GM12878 (cell line): ENCODE measurements around the gene HCFC2. TPM values are rescaled to one million over a fixed set of nuclear protein-coding genes. Genes with fewer than 3 reads are reported as not detected.

Experiments
- ATAC-seq: fragments of 200-7000 bp; cut with Tn5 transposase; 3 replicates; pipeline ENCODE4 v1.9.1; 2020; ENCODE audit warnings: mild to moderate bottlenecking, moderate library complexity
- BruUV-seq: library from RNA; stranded (reverse); fragments of 400-500 nt; replicated peaks from 2 replicates; lab custom pipeline; 2021; lab: Mats Ljungman, UMichigan
- CTCF ChIA-PET: fragments of 300-600 bp; sonication (Branson Sonifier 250); formaldehyde crosslinking; extraction: SDS; loops from one replicate; lab custom pipeline; 2021; ENCODE audit warnings: inconsistent platforms; lab: Yijun Ruan, JAX
- POLR2A ChIA-PET: fragments of 350-600 bp; formaldehyde crosslinking; extraction: SDS; loops from one replicate; lab custom pipeline; 2021; ENCODE audit warnings: inconsistent platforms; lab: Charles Lee
- RAD21 ChIA-PET: fragments of 300-600 bp; sonication (Branson Sonifier 250); formaldehyde crosslinking; loops from one replicate; lab custom pipeline; 2023; ENCODE audit warnings: antibody characterized with exemption; ENCODE audit not compliant: unreplicated experiment; lab: Charles Lee
- SMC1A ChIA-PET: fragments of 300-600 bp; sonication (Branson Sonifier 250); formaldehyde crosslinking; loops from one replicate; lab custom pipeline; 2023; ENCODE audit not compliant: unreplicated experiment, uncharacterized antibody; lab: Charles Lee
- DNase-seq: peaks from one replicate; pipeline ENCODE4 v3.0.0-alpha.2; 2011; ENCODE audit warnings: low read depth, low spot score
- FAIRE-seq: peaks from 3 replicates; lab custom pipeline; 2011; peaks lifted over from hg19 to GRCh38; lab: Jason Lieb, UNC
- H2AFZ ChIP-seq: 2 replicates; pipeline ENCODE4 v1.6.0; 2011; ENCODE audit warnings: low read depth, low read length, control low read depth; ENCODE audit not compliant: control insufficient read depth
- H3K27ac ChIP-seq: 2 replicates; pipeline ENCODE4 v1.5.1; 2011; ENCODE audit warnings: control low read depth; ENCODE audit not compliant: control insufficient read depth, insufficient read depth
- H3K27me3 ChIP-seq, 2 experiments: replicated peaks in 1 of 2; 2 replicates each; pipeline versions ENCODE4 v1.6.0 to v1.6.1; 2011; ENCODE audit warnings: low read length in 1 of 2; ENCODE audit not compliant: control insufficient read depth in 2 of 2, insufficient read depth in 2 of 2
- H3K36me3 ChIP-seq, 2 experiments: 2 replicates each; pipeline ENCODE4 v1.5.1; 2011; ENCODE audit warnings: low read length in 1 of 2; ENCODE audit not compliant: control insufficient read depth in 2 of 2, insufficient read depth in 2 of 2
- H3K4me1 ChIP-seq: 2 replicates; pipeline ENCODE4 v1.6.1; 2011; ENCODE audit warnings: mild to moderate bottlenecking, low read length, moderate library complexity, mixed read lengths; ENCODE audit not compliant: control insufficient read depth, insufficient read depth
- H3K4me2 ChIP-seq: 2 replicates; pipeline ENCODE4 v1.6.0; 2011; ENCODE audit warnings: control low read depth; ENCODE audit not compliant: control insufficient read depth, insufficient read depth
- H3K4me3 ChIP-seq: fragments of 200-600 bp; sonication (generic); 2 replicates; pipeline ENCODE4 v1.5.1; 2016
- H3K79me2 ChIP-seq: 2 replicates; pipeline ENCODE4 v1.6.0; 2011; ENCODE audit warnings: low read length; ENCODE audit not compliant: control insufficient read depth, insufficient read depth
- H3K9ac ChIP-seq: 2 replicates; pipeline ENCODE4 v1.8.0; 2011; ENCODE audit warnings: low read length, control low read depth, mixed read lengths; ENCODE audit not compliant: control insufficient read depth, insufficient read depth
- H3K9me3 ChIP-seq: replicated peaks from 3 replicates; pipeline ENCODE4 v1.5.1; 2011; ENCODE audit warnings: mild to moderate bottlenecking, low read length; ENCODE audit not compliant: control insufficient read depth, insufficient read depth
- H4K20me1 ChIP-seq: 2 replicates; pipeline ENCODE4 v1.6.0; 2011; ENCODE audit not compliant: control insufficient read depth, insufficient read depth
- ASH2L ChIP-seq: fragments of 300-600, 200-600 bp; sonication (generic); IDR thresholded peaks from 2 replicates; pipeline ENCODE4 v1.6.1; 2017; ENCODE audit warnings: low read depth, mild to moderate bottlenecking, borderline replicate concordance
- BHLHE40 ChIP-seq, 2 experiments: fragments of 450-650 bp in 1 of 2; IDR thresholded peaks; 2 replicates each; pipeline ENCODE4 v1.6.1; 2011 to 2017; ENCODE audit warnings: low read depth in 2 of 2, borderline replicate concordance in 1 of 2, improper control_type of control experiment in 1 of 2, low read length in 1 of 2, mild to moderate bottlenecking in 1 of 2
- CHD4 ChIP-seq: fragments of 200-600 bp; sonication (generic); IDR thresholded peaks from 2 replicates; pipeline ENCODE4 v1.6.1; 2016; ENCODE audit warnings: mild to moderate bottlenecking
- CREM ChIP-seq: IDR thresholded peaks from 2 replicates; pipeline ENCODE4 v1.6.1; 2014; ENCODE audit warnings: antibody characterized with exemption, low read depth
- EED ChIP-seq: sonication (generic); IDR thresholded peaks from 2 replicates; pipeline ENCODE4 v1.6.1; 2016; ENCODE audit warnings: antibody characterized with exemption, low read depth
- HDAC6 ChIP-seq: fragments of 200-600 bp; sonication (generic); IDR thresholded peaks from one replicate; pipeline ENCODE4 v1.8.0; 2017; ENCODE audit warnings: antibody characterized with exemption; ENCODE audit not compliant: unreplicated experiment
- LARP7 ChIP-seq: fragments of 450-650 bp; IDR thresholded peaks from 2 replicates; pipeline ENCODE4 v1.6.1; 2017; ENCODE audit warnings: mild to moderate bottlenecking
- NFIC ChIP-seq: IDR thresholded peaks from 2 replicates; pipeline ENCODE4 v1.6.1; 2012; ENCODE audit warnings: low read depth, mild to moderate bottlenecking, inconsistent platforms, low read length, moderate library complexity
- NFYA ChIP-seq: IDR thresholded peaks from 2 replicates; pipeline ENCODE4 v1.6.1; 2011; ENCODE audit warnings: low read depth, mild to moderate bottlenecking, low read length, improper control_type of control experiment, borderline replicate concordance
- POLR2AphosphoS2 ChIP-seq: IDR thresholded peaks from 2 replicates; pipeline ENCODE4 v1.6.1; 2011; ENCODE audit warnings: low read depth, mild to moderate bottlenecking, low read length, improper control_type of control experiment, moderate library complexity
- RUNX3 ChIP-seq: IDR thresholded peaks from 2 replicates; pipeline ENCODE4 v1.6.1; 2012; ENCODE audit warnings: low read length, inconsistent platforms
- SMAD1 ChIP-seq: fragments of 450-650 bp; IDR thresholded peaks from 2 replicates; pipeline ENCODE4 v1.6.1; 2018; ENCODE audit warnings: mild to moderate bottlenecking, low read depth; ENCODE audit not compliant: partially characterized antibody
- SMARCA5 ChIP-seq: fragments of 450-650 bp; IDR thresholded peaks from 2 replicates; pipeline ENCODE4 v1.6.1; 2017; ENCODE audit warnings: mild to moderate bottlenecking
- SUPT20H ChIP-seq: IDR thresholded peaks from 2 replicates; pipeline ENCODE4 v1.6.1; 2011; ENCODE audit warnings: low read depth, mild to moderate bottlenecking, low read length, moderate library complexity, borderline replicate concordance; ENCODE audit not compliant: control insufficient read depth
- YBX1 ChIP-seq: fragments of 450-650 bp; IDR thresholded peaks from 2 replicates; pipeline ENCODE4 v1.6.1; 2016; ENCODE audit warnings: antibody characterized with exemption
- ZNF384 ChIP-seq: IDR thresholded peaks from 2 replicates; pipeline ENCODE4 v1.6.1; 2012; ENCODE audit warnings: low read depth, mild to moderate bottlenecking, low read length, improper control_type of control experiment, borderline replicate concordance
- ZZZ3 ChIP-seq: IDR thresholded peaks from 2 replicates; pipeline ENCODE4 v1.6.1; 2011; ENCODE audit warnings: low read depth; ENCODE audit not compliant: control insufficient read depth, insufficient read length
- WGBS: methylation state at CpG from one replicate; pipeline ENCODE4 v1.1.6; 2016; ENCODE audit warnings: low lambda C conversion rate; ENCODE audit not compliant: insufficient replicate concordance, insufficient coverage; ENCODE audit errors: missing lambda C conversion rate; 5-methylcytosine and 5-hydroxymethylcytosine counted together
- in situ Hi-C: fragments of 300-500 bp; cut with MboI; formaldehyde crosslinking; loops from 9 replicates; pipeline ENCODE4 v1.14.3; 2018; ENCODE audit warnings: mixed read lengths
- intact Hi-C: fragments of 100-400 bp; cut with micrococcal nuclease; formaldehyde crosslinking; loops from one replicate; pipeline ENCODE4 v1.14.2; 2022; ENCODE audit not compliant: unreplicated experiment
- polyA plus RNA-seq, 11 experiments: library from polyadenylated mRNA; depleted of rRNA in 4 of 11; unstranded in 6 of 11; stranded (reverse) in 5 of 11; fragments of >200 nt; fragmentation: Nextera tagmentation in 4 of 11; fragmentation: Illumina TruSeq in 1 of 11; extraction: Ambion mirVana in 4 of 11; extraction: Trizol in 1 of 11; gene quantifications; 1 replicate in 1 of 11; 2 replicates in 10 of 11; pipeline versions ENCODE4 v1.2.1 to v1.2.3, GENCODE V29; 2011 to 2016; ENCODE audit warnings: inconsistent platforms in 2 of 11, missing spikeins in 2 of 11, low read depth in 1 of 11
- total RNA-seq, 4 experiments: library from RNA; depleted of rRNA in 3 of 4; stranded (reverse); fragments of >200 nt in 3 of 4; fragmentation: Illumina TruSeq in 1 of 4; extraction: Trizol in 1 of 4; gene quantifications; 2 replicates each; pipeline versions ENCODE4 v1.2.1 to v1.2.3, GENCODE V29; 2013 to 2021
- TF ChIP-seq, protein P1 (sequence below): IDR thresholded peaks from 2 replicates; pipeline ENCODE4 v1.6.1; 2012; ENCODE audit warnings: low read length, inconsistent platforms
- TF ChIP-seq, protein P2 (sequence below): fragments of 450-650 bp; formaldehyde crosslinking; IDR thresholded peaks from 2 replicates; pipeline ENCODE4 v1.5.0; 2022; ENCODE audit warnings: mild to moderate bottlenecking, missing genetic modification characterization

HCFC2 gene
- total and polyA plus RNA-seq, 10 of the 15 experiments (the other 5 are each of a cell fraction or from before 2014, with no cell fraction given) = 1.8 to 14.2 (median 9.3) TPM

DNA sequence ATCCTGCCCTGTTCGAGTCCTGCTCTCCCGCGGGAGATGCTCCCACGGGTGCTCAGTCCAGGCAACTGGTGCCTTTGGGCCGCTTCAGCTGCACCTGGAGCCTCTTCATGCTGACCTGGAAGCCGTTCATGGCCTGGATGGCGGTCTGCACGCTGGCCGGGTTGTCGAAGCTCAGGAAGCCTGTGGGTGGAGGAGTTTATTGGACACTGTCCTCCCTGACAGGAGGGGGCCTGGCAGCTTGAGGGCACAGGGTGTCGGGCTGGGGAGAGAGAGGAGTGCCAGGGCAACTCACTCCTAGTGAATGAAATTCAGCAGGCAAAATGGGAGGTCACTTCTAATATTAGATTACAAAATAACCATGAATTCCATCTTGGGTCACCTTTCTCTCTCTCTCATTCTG lies 83.0 kb downstream of the HCFC2 start:
- ChIA-PET RAD21 (no interaction called here), POLR2A (no interaction called here), CTCF (no interaction called here), SMC1A (no interaction called here)
- WGBS = 57% methylated on average over 11 of the region's 11 CpGs
- Histone ChIP-seq H3K9ac (no peak overlapping the region), H3K9me3 (peaks cover 2% of the 10 kb centered on the region; the same call in 2 of the 3 replicates), H2AFZ (no peak overlapping the region), H3K36me3 (no peaks in the 10 kb centered on the region), H3K4me2 (no peak overlapping the region), H3K4me1 (no peaks in the 10 kb centered on the region), H3K79me2 (no peaks in the 10 kb centered on the region), H3K27ac (no peak overlapping the region), H3K27me3 (no peaks in the 10 kb centered on the region), H3K4me3 (no peak overlapping the region), H4K20me1 (no peaks in the 10 kb centered on the region)
- FAIRE-seq (no peak), ATAC-seq (no peak), DNase-seq (no peak)
- TF ChIP-seq NFIC (no peak), LARP7 (no peak), RUNX3 (no peak), ZNF384 (no peak), SMAD1 (no peak), POLR2AphosphoS2 (no peak), EED (no peak), CREM (no peak), ASH2L (no peak), YBX1 (no peak), CHD4 (no peak), SUPT20H (no peak), NFYA (no peak), HDAC6 (no peak), SMARCA5 (no peak), ZZZ3 (no peak), BHLHE40 (IDR thresholded peaks at IDR 0.05; ENCODE audit: borderline replicate concordance in 1 of 2, low read depth in 2 of 2, low read length in 1 of 2) (no peak)
- TF ChIP-seq, protein P1, sequence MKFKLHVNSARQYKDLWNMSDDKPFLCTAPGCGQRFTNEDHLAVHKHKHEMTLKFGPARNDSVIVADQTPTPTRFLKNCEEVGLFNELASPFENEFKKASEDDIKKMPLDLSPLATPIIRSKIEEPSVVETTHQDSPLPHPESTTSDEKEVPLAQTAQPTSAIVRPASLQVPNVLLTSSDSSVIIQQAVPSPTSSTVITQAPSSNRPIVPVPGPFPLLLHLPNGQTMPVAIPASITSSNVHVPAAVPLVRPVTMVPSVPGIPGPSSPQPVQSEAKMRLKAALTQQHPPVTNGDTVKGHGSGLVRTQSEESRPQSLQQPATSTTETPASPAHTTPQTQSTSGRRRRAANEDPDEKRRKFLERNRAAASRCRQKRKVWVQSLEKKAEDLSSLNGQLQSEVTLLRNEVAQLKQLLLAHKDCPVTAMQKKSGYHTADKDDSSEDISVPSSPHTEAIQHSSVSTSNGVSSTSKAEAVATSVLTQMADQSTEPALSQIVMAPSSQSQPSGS = no peak
- TF ChIP-seq, protein P2, sequence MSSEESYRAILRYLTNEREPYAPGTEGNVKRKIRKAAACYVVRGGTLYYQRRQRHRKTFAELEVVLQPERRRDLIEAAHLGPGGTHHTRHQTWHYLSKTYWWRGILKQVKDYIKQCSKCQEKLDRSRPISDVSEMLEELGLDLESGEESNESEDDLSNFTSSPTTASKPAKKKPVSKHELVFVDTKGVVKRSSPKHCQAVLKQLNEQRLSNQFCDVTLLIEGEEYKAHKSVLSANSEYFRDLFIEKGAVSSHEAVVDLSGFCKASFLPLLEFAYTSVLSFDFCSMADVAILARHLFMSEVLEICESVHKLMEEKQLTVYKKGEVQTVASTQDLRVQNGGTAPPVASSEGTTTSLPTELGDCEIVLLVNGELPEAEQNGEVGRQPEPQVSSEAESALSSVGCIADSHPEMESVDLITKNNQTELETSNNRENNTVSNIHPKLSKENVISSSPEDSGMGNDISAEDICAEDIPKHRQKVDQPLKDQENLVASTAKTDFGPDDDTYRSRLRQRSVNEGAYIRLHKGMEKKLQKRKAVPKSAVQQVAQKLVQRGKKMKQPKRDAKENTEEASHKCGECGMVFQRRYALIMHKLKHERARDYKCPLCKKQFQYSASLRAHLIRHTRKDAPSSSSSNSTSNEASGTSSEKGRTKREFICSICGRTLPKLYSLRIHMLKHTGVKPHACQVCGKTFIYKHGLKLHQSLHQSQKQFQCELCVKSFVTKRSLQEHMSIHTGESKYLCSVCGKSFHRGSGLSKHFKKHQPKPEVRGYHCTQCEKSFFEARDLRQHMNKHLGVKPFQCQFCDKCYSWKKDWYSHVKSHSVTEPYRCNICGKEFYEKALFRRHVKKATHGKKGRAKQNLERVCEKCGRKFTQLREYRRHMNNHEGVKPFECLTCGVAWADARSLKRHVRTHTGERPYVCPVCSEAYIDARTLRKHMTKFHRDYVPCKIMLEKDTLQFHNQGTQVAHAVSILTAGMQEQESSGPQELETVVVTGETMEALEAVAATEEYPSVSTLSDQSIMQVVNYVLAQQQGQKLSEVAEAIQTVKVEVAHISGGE (CRISPR knock-in tag) = no peak
- BruUV-seq = no TSS peak
- intact Hi-C loops (no loop called here), in situ Hi-C loops (no loop called here)
